Heart left ventricle (tissue), 16 donors: ENCODE data around the gene FBF1. TPM values are rescaled to one million over a fixed set of nuclear protein-coding genes. Genes with fewer than 3 reads are reported as not detected.
A peak's percentile ranks its signal among the peaks of the same experiment; 100 is the strongest.

Experiments used
- ATAC-seq, 4 donors: fragments of 200-7000 bp; cut with Tn5 transposase; one replicate each; pipeline ENCODE4 v1.9.1; 2020 to 2022; ENCODE audit warnings: moderate library complexity in 4 of 4, mild to moderate bottlenecking in 3 of 4, moderate number of reproducible peaks in 1 of 4
- DNase-seq, 5 donors: peaks; one replicate each; pipeline ENCODE4 v3.0.0-alpha.2; 2020
- H3K27ac ChIP-seq, 12 donors: fragments of 200-600 bp; sonication (generic) in 4 of 12; one replicate each; pipeline versions ENCODE4 v1.5.0 to v1.8.0; 2016 to 2022; ENCODE audit warnings: mild to moderate bottlenecking in 2 of 12
- H3K27me3 ChIP-seq, 9 donors: fragments of 200-600 bp; sonication (generic) in 2 of 9; one replicate each; pipeline versions ENCODE4 v1.5.1 to v1.8.0; 2016 to 2022; ENCODE audit warnings: mild to moderate bottlenecking in 3 of 9
- H3K36me3 ChIP-seq, 9 donors: fragments of 200-600 bp; sonication (generic) in 2 of 9; one replicate each; pipeline versions ENCODE4 v1.5.0 to v1.8.0; 2018 to 2022; ENCODE audit warnings: mild to moderate bottlenecking in 2 of 9
- H3K4me1 ChIP-seq, 12 donors: fragments of 200-600 bp; sonication (generic) in 4 of 12; one replicate each; pipeline versions ENCODE4 v1.5.0 to v1.8.0; 2016 to 2022; ENCODE audit warnings: mild to moderate bottlenecking in 3 of 12
- H3K4me3 ChIP-seq, 12 donors: fragments of 200-600 bp; sonication (generic) in 4 of 12; one replicate each; pipeline versions ENCODE4 v1.5.0 to v1.8.0; 2017 to 2022; ENCODE audit warnings: mild to moderate bottlenecking in 9 of 12, moderate library complexity in 4 of 12
- H3K9me3 ChIP-seq, 12 donors: fragments of 200-600 bp; sonication (generic) in 4 of 12; one replicate each; pipeline versions ENCODE4 v1.5.0 to v1.8.0; 2016 to 2022; ENCODE audit warnings: mild to moderate bottlenecking in 1 of 12
- CTCF ChIP-seq, 12 donors: fragments of 200-600 bp; sonication (generic) in 4 of 12; IDR thresholded peaks; one replicate each; pipeline versions ENCODE4 v1.5.0 to v1.8.0; 2018 to 2022; ENCODE audit warnings: antibody characterized with exemption in 12 of 12, mild to moderate bottlenecking in 5 of 12
- POLR2A ChIP-seq, 2 donors: fragments of 450-650 bp; IDR thresholded peaks; one replicate each; pipeline ENCODE4 v1.6.1; 2017; ENCODE audit warnings: antibody characterized with exemption in 2 of 2, mild to moderate bottlenecking in 2 of 2, moderate library complexity in 2 of 2
- WGBS, 4 donors: extraction: QIAGEN DNeasy Blood & Tissue Kit in 2 of 4; methylation state at CpG; one replicate each; pipeline versions ENCODE4 v1.1.5 to v1.1.7; 2013 to 2018; 5-methylcytosine and 5-hydroxymethylcytosine counted together
- intact Hi-C, 10 donors: fragments of 100-400 bp; cut with DNase I; formaldehyde crosslinking; loops; one replicate each; pipeline versions ENCODE4 v1.11.1 to v1.14.2; 2022
- polyA plus RNA-seq, 2 donors: library from polyadenylated mRNA; stranded (reverse); fragments of 200-250 nt; gene quantifications; one replicate each; pipeline ENCODE4 v1.2.3, GENCODE V29; 2013
- total RNA-seq, 9 donors: library from RNA; depleted of rRNA in 2 of 9; stranded (reverse); fragments of >200 nt in 2 of 9; fragmentation: NEBNext Ultra II Directional in 3 of 9; extraction: Animal tissue kit (Norgen Biotek cat#: 25700) in 3 of 9; gene quantifications; one replicate each; pipeline versions ENCODE4 v1.1.0 to v1.2.4, GENCODE V29; 2016 to 2023
- donor health status: ischemic (EF 13 %, LVEDD 7.1; RV severe dilation, severe dysfunction).
- donor health status: healthy with polysubstance abuse.
- donor health status: DM: no; HTN: yes; CAD: no.
- donor health status: DM: no; HTN: no; CAD: no.
- donor health status: ischemic (EF 25% LVEDD 6.9; RV normal size, moderate dysfunction).
- donor health status: ischemic (EF 25% LVEDD 5.7; RV mildly dilated, moderate dysfunction).
- donor health status: healthy.
- donor health status: DM: yes; HTN: yes; CAD: no.
- donor health status: ischemic (EF 35%, LVEDD 5.7; RV mildly dilated, moderate dysfunction).
- donor health status: nonischemic (EF 11% LVEDD 7.7; RV severe dilation, severe dysfunction).
- donor health status: DM: yes; HTN: yes; CAD: no.
- donor health status: PGD.
- donor health status: ischemic (EF 29% LVEDD 5.4; RV normal size, mild dysfunction).
- donor health status: nonischemic (EF 23%, LVEDD 6.1; RV moderate dilation, normal function).

FBF1 gene
- total and polyA plus RNA-seq, 11 donors = 1.5 to 5.4 (median 2.9) TPM

GRCh38 chr17:75925103-75925502 lies 15.7 kb downstream of the FBF1 start:
- no peaks in the 10 kb centered on the region for H3K27me3 ChIP-seq
- H3K27ac ChIP-seq = no peak overlapping the region
- no peaks in the 10 kb centered on the region for H3K9me3 ChIP-seq
- ATAC-seq (no peak), DNase-seq (no peak)
- WGBS, 4 donors = 82 to 100% (median 95%) methylated on average over 2 to 11 of the region's 11 CpGs
- peaks cover 0 to 24% (median 1%) of the 10 kb centered on the region in 9 donors for H3K36me3 ChIP-seq
- H3K4me3 ChIP-seq = no peak overlapping the region
- peaks cover 0 to 5% (median 0%) of the 10 kb centered on the region in 12 donors for H3K4me1 ChIP-seq
- no peak for TF ChIP-seq POLR2A (IDR thresholded peaks at IDR 0.05)
- TF ChIP-seq CTCF (IDR thresholded peaks at IDR 0.05) = no peak
- intact Hi-C loops = no loop called here

GRCh38 chr17:75922963-75923874 lies 17.6 kb downstream of the FBF1 start:
- Histone ChIP-seq H3K27ac (no peak overlapping the region), H3K4me3 (no peak overlapping the region), H3K36me3 (peaks cover 0 to 29% (median 8%) of the 10 kb centered on the region in 9 donors), H3K9me3 (no peaks in the 10 kb centered on the region), H3K4me1 (peaks cover 0 to 5% (median 0%) of the 10 kb centered on the region in 12 donors), H3K27me3 (no peaks in the 10 kb centered on the region)
- WGBS, 4 donors = 79 to 84% (median 80%) methylated on average over 11 to 19 of the region's 19 CpGs
- TF ChIP-seq CTCF (IDR thresholded peaks at IDR 0.05) (no peak), POLR2A (IDR thresholded peaks at IDR 0.05) (no peak)
- intact Hi-C loops = no loop called here
- DNase-seq = no peak
- ATAC-seq = peak in 1 of 4 donors; percentile 21

GRCh38 chr17:75922173-75922961 lies 18.5 kb downstream of the FBF1 start:
- peaks cover 0 to 3% (median 0%) of the 10 kb centered on the region in 12 donors for H3K4me1 ChIP-seq
- intact Hi-C loops = no loop called here
- H3K27me3 ChIP-seq = no peaks in the 10 kb centered on the region
- DNase-seq (no peak), ATAC-seq (no peak)
- H3K4me3 ChIP-seq = no peak overlapping the region
- 81 to 90% (median 83%) methylated on average over 16 to 18 of the region's 18 CpGs for WGBS, 4 donors
- H3K27ac ChIP-seq = no peak overlapping the region
- H3K9me3 ChIP-seq = no peaks in the 10 kb centered on the region
- TF ChIP-seq CTCF (IDR thresholded peaks at IDR 0.05) (no peak), POLR2A (IDR thresholded peaks at IDR 0.05) (no peak)
- peaks cover 0 to 27% (median 8%) of the 10 kb centered on the region in 9 donors for H3K36me3 ChIP-seq

GRCh38 chr17:75921596-75921995 lies 19.2 kb downstream of the FBF1 start:
- Histone ChIP-seq H3K4me1 (no peaks in the 10 kb centered on the region), H3K4me3 (no peak overlapping the region), H3K9me3 (no peaks in the 10 kb centered on the region), H3K36me3 (peaks cover 0 to 19% (median 7%) of the 10 kb centered on the region in 9 donors), H3K27me3 (no peaks in the 10 kb centered on the region), H3K27ac (no peak overlapping the region)
- 96 to 97% (median 97%) methylated on average over 11 to 15 of the region's 15 CpGs for WGBS, 4 donors
- ATAC-seq (no peak), DNase-seq (no peak)
- no peak for TF ChIP-seq CTCF (IDR thresholded peaks at IDR 0.05)
- no peak for TF ChIP-seq POLR2A (IDR thresholded peaks at IDR 0.05)
- intact Hi-C loops = no loop called here
